H1 (cell line): Measurements from ENCODE around the gene FBXO21. TPM values are rescaled to one million over a fixed set of nuclear protein-coding genes. Genes with fewer than 3 reads are reported as not detected.

Experiments
- CTCF ChIA-PET: fragments of 300-600 bp; sonication (Branson Sonifier 250); formaldehyde crosslinking; loops from one replicate; lab custom pipeline; 2021; ENCODE audit not compliant: partially characterized antibody; lab: Charles Lee
- POLR2A ChIA-PET: fragments of 300-600 bp; sonication (Branson Sonifier 250); formaldehyde crosslinking; loops from one replicate; lab custom pipeline; 2021; ENCODE audit warnings: inconsistent platforms; ENCODE audit not compliant: partially characterized antibody; lab: Charles Lee
- DNase-seq, 2 experiments: peaks; one replicate each; pipeline versions ENCODE4 v3.0.0 to v3.0.0-alpha.2; 2010 to 2022; ENCODE audit warnings: low spot score in 2 of 2, low read depth in 1 of 2, mixed read lengths in 1 of 2
- FAIRE-seq: peaks from 2 replicates; lab custom pipeline; 2011; peaks lifted over from hg19 to GRCh38; lab: Jason Lieb, UNC
- H2AFZ ChIP-seq: 2 replicates; pipeline ENCODE4 v1.8.1; 2012; ENCODE audit warnings: low read length, inconsistent platforms
- H2AK5ac ChIP-seq: 2 replicates; pipeline ENCODE4 v1.6.1; 2013; ENCODE audit warnings: low read depth, low read length
- H2BK120ac ChIP-seq: replicated peaks from 2 replicates; pipeline ENCODE3; 2013; ENCODE audit warnings: low read depth, low read length, inconsistent platforms
- H2BK12ac ChIP-seq: 2 replicates; pipeline ENCODE4 v1.6.1; 2013; ENCODE audit warnings: low read depth, low read length
- H2BK15ac ChIP-seq: 2 replicates; pipeline ENCODE4 v1.6.1; 2013; ENCODE audit warnings: low read length
- H2BK20ac ChIP-seq: 2 replicates; pipeline ENCODE4 v1.6.1; 2013; ENCODE audit warnings: low read length
- H2BK5ac ChIP-seq: 2 replicates; pipeline ENCODE4 v1.6.1; 2013; ENCODE audit warnings: low read depth, low read length
- H3K14ac ChIP-seq: 2 replicates; pipeline ENCODE4 v1.6.1; 2013; ENCODE audit warnings: inconsistent platforms; ENCODE audit not compliant: insufficient read length
- H3K18ac ChIP-seq: 2 replicates; pipeline ENCODE4 v1.6.1; 2013; ENCODE audit warnings: low read length; ENCODE audit errors: extremely low read depth
- H3K23ac ChIP-seq: 2 replicates; pipeline ENCODE4 v1.6.1; 2013; ENCODE audit warnings: inconsistent platforms; ENCODE audit not compliant: insufficient read length
- H3K23me2 ChIP-seq: 2 replicates; pipeline ENCODE4 v1.6.1; 2013; ENCODE audit warnings: low read depth, low read length
- H3K27ac ChIP-seq: 2 replicates; pipeline ENCODE4 v1.6.1; 2011; ENCODE audit warnings: low read depth, low read length, inconsistent platforms
- H3K27me3 ChIP-seq, 4 experiments: replicated peaks in 1 of 4; 1 replicate in 1 of 4; 2 replicates in 3 of 4; pipeline versions ENCODE4 v1.6.1 to v1.8.1; 2011 to 2013; ENCODE audit warnings: low read length in 3 of 4, mild to moderate bottlenecking in 3 of 4, inconsistent platforms in 2 of 4, mixed read lengths in 2 of 4, moderate library complexity in 1 of 4; ENCODE audit not compliant: control insufficient read depth in 3 of 4, insufficient read depth in 3 of 4; ENCODE audit errors: extremely low read depth in 1 of 4
- H3K36me3 ChIP-seq, 4 experiments: 2 replicates each; pipeline versions ENCODE4 v1.6.1 to v1.8.1; 2011 to 2013; ENCODE audit warnings: mild to moderate bottlenecking in 4 of 4, low read length in 3 of 4, moderate library complexity in 2 of 4, control low read depth in 1 of 4, inconsistent platforms in 1 of 4; ENCODE audit not compliant: insufficient read depth in 4 of 4, control insufficient read depth in 2 of 4
- H3K4ac ChIP-seq: replicated peaks from 2 replicates; pipeline ENCODE3; 2013; ENCODE audit warnings: low read length, low read depth, mixed read lengths, inconsistent platforms; ENCODE audit not compliant: insufficient read length
- H3K4me1 ChIP-seq, 4 experiments: replicated peaks in 1 of 4; 1 replicate in 1 of 4; 2 replicates in 3 of 4; pipeline versions ENCODE4 v1.6.1 to v1.8.1; 2011 to 2013; ENCODE audit warnings: low read length in 3 of 4, inconsistent platforms in 2 of 4, mixed read lengths in 1 of 4; ENCODE audit not compliant: insufficient read depth in 4 of 4, control insufficient read depth in 3 of 4
- H3K4me2 ChIP-seq, 2 experiments: 2 replicates each; pipeline versions ENCODE4 v1.6.1 to v1.8.1; 2011 to 2013; ENCODE audit warnings: low read depth in 2 of 2, low read length in 2 of 2, control low read depth in 1 of 2, inconsistent platforms in 1 of 2, mild to moderate bottlenecking in 1 of 2; ENCODE audit not compliant: insufficient read depth in 1 of 2
- H3K4me3 ChIP-seq, 4 experiments: fragments of 200-600, 300-600 bp in 1 of 4; sonication (generic), shearing (Covaris generic), sonication (Bioruptor Twin) in 1 of 4; 2 replicates each; pipeline versions ENCODE4 v1.5.1 to v1.8.1; 2011 to 2016; ENCODE audit warnings: low read length in 4 of 4, low read depth in 3 of 4, control low read depth in 2 of 4, inconsistent platforms in 2 of 4, mild to moderate bottlenecking in 2 of 4, mixed read lengths in 1 of 4, moderate library complexity in 1 of 4; ENCODE audit not compliant: insufficient read depth in 2 of 4; ENCODE audit errors: extremely low read depth in 1 of 4
- H3K56ac ChIP-seq: replicated peaks from 2 replicates; pipeline ENCODE3; 2013; ENCODE audit warnings: low read depth, mild to moderate bottlenecking, mixed read lengths, low read length, inconsistent platforms; ENCODE audit not compliant: insufficient read length
- H3K79me1 ChIP-seq: 2 replicates; pipeline ENCODE4 v1.6.1; 2013; ENCODE audit warnings: low read depth, low read length, control low read depth
- H3K79me2 ChIP-seq, 2 experiments: 2 replicates each; pipeline versions ENCODE4 v1.6.1 to v1.8.1; 2012 to 2013; ENCODE audit warnings: low read length in 2 of 2, mild to moderate bottlenecking in 2 of 2, inconsistent platforms in 1 of 2; ENCODE audit not compliant: insufficient read depth in 2 of 2, control insufficient read depth in 1 of 2
- H3K9ac ChIP-seq, 4 experiments: replicated peaks in 1 of 4; 1 replicate in 1 of 4; 2 replicates in 3 of 4; pipeline versions ENCODE4 v1.6.1 to v1.8.1; 2011 to 2013; ENCODE audit warnings: low read depth in 3 of 4, low read length in 3 of 4, control low read depth in 2 of 4, mild to moderate bottlenecking in 2 of 4, moderate library complexity in 2 of 4, inconsistent platforms in 1 of 4; ENCODE audit errors: extremely low read depth in 1 of 4
- H3K9me3 ChIP-seq, 2 experiments: 2 replicates each; pipeline versions ENCODE4 v1.6.1 to v1.8.1; 2012 to 2013; ENCODE audit warnings: mild to moderate bottlenecking in 2 of 2, moderate library complexity in 2 of 2, control low read depth in 1 of 2, inconsistent platforms in 1 of 2, low read depth in 1 of 2, low read length in 1 of 2, mixed read lengths in 1 of 2; ENCODE audit not compliant: insufficient read depth in 2 of 2
- H4K20me1 ChIP-seq, 2 experiments: replicated peaks in 1 of 2; 2 replicates each; pipeline versions ENCODE3 to v1.8.1; 2011 to 2013; ENCODE audit warnings: inconsistent platforms in 2 of 2, low read length in 2 of 2, mild to moderate bottlenecking in 1 of 2; ENCODE audit not compliant: insufficient read depth in 2 of 2, control insufficient read depth in 1 of 2
- H4K5ac ChIP-seq: 2 replicates; pipeline ENCODE4 v1.6.1; 2013; ENCODE audit warnings: low read length, low read depth, mixed read lengths, inconsistent platforms; ENCODE audit not compliant: insufficient read length
- H4K8ac ChIP-seq: 2 replicates; pipeline ENCODE4 v1.8.0; 2013; ENCODE audit warnings: mild to moderate bottlenecking, moderate library complexity, low read length, inconsistent platforms; ENCODE audit not compliant: insufficient read depth; ENCODE audit errors: extremely low read depth
- H4K91ac ChIP-seq: replicated peaks from 2 replicates; pipeline ENCODE3; 2013; ENCODE audit warnings: low read length, mixed read lengths, inconsistent platforms; ENCODE audit not compliant: insufficient read length
- CHD1 ChIP-seq: IDR thresholded peaks from 2 replicates; pipeline ENCODE4 v1.6.1; 2012; ENCODE audit warnings: low read depth, low read length, improper control_type of control experiment
- CTCF ChIP-seq, 3 experiments: IDR thresholded peaks; 1 replicate in 2 of 3; 2 replicates in 1 of 3; pipeline versions ENCODE4 v1.5.1 to v1.6.1; 2011; ENCODE audit warnings: low read length in 3 of 3, mild to moderate bottlenecking in 3 of 3, inconsistent platforms in 2 of 3, low read depth in 1 of 3, moderate library complexity in 1 of 3; ENCODE audit not compliant: insufficient read depth in 1 of 3; ENCODE audit errors: control extremely low read depth in 1 of 3
- KDM4A ChIP-seq: IDR thresholded peaks from one replicate; pipeline ENCODE4 v1.7.1; 2012; ENCODE audit warnings: low read depth, mild to moderate bottlenecking, moderate library complexity, low read length, inconsistent platforms; ENCODE audit not compliant: severe bottlenecking
- MAX ChIP-seq: IDR thresholded peaks from 2 replicates; pipeline ENCODE4 v1.6.1; 2012; ENCODE audit warnings: inconsistent platforms
- SIRT6 ChIP-seq: IDR thresholded peaks from one replicate; pipeline ENCODE4 v1.7.1; 2012; ENCODE audit warnings: low read length, inconsistent platforms
- WGBS, 2 experiments: shearing (Covaris generic) in 1 of 2; methylation state at CpG; one replicate each; pipeline versions ENCODE4 v1.1.6 to v1.1.7; 2013 to 2015; ENCODE audit warnings: low lambda C conversion rate in 2 of 2, mixed read lengths in 2 of 2, inconsistent platforms in 1 of 2, low coverage in 1 of 2, missing lambda C conversion rate in 1 of 2; ENCODE audit not compliant: insufficient replicate concordance in 2 of 2, insufficient coverage in 1 of 2, insufficient read length in 1 of 2; ENCODE audit errors: extremely low coverage in 1 of 2, missing lambda C conversion rate in 1 of 2; 5-methylcytosine and 5-hydroxymethylcytosine counted together
- polyA plus RNA-seq, 7 experiments: library from polyadenylated mRNA; depleted of rRNA in 3 of 7; stranded (reverse) in 5 of 7; unstranded in 2 of 7; fragments of >200 nt in 5 of 7; fragments of 200-250 nt in 2 of 7; gene quantifications; 1 replicate in 5 of 7; 2 replicates in 1 of 7; 4 replicates in 1 of 7; pipeline versions ENCODE4 v1.2.1 to v1.2.3, GENCODE V29; 2011 to 2013; ENCODE audit warnings: missing spikeins in 2 of 7, mixed read lengths in 2 of 7
- total RNA-seq: library from RNA; stranded (reverse); fragmentation: NEBNext Ultra II Directional; extraction: Animal tissue kit (Norgen Biotek cat#: 25700); gene quantifications from 2 replicates; pipeline ENCODE4 v1.2.1, GENCODE V29; 2021

The FBXO21 gene
- total and polyA plus RNA-seq, 2 of the 8 experiments (the other 6 are each of a cell fraction or from before 2014, with no cell fraction given) = 57.0 to 80.6 TPM

DNA sequence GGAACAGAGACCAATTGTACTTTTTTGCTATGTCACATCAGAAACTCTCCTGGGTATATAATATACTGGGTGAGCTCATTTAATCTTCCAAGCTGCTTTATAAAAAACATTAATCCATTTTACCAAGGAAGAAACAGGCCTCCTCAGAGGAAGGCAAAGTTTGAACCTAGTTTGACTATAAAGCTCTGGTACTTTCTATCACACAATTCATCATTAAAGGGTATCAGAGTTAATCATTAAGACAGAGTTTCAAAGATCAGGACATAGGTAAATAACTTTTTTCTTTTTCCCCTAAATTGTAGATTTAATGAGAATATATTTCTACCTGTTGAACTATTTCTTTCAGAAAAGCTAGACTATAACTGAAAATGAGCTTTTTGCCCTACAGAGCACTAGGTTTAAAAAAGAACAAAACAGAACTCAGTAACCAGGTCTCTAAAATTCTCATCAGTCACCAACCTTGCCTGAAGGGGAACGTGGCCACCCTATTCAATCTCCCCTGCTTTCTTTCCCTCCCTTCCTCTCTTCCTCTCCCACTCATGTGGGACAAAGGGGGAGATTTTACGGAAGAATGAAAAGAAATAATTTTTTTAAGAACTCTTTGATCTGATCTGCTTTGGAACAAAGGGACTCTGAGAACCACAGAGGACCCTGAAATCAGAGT is 18.6 kb downstream of the FBXO21 start:
- FAIRE-seq = no peak
- Histone ChIP-seq H3K27me3 (no peaks in the 10 kb centered on the region), H3K18ac (no peak overlapping the region), H2BK12ac (no peak overlapping the region), H3K4ac (no peak overlapping the region), H2BK20ac (no peak overlapping the region), H3K23ac (no peak overlapping the region), H4K8ac (no peak overlapping the region), H3K23me2 (no peaks in the 10 kb centered on the region), H3K56ac (no peak overlapping the region), H3K4me1 (no peaks in the 10 kb centered on the region), H4K20me1 (peaks cover 2 to 5% of the 10 kb centered on the region in 2 experiments), H3K79me2 (no peaks in the 10 kb centered on the region), H3K79me1 (no peaks in the 10 kb centered on the region; the same call in 1 of the 2 replicates), H2AK5ac (no peak overlapping the region), H3K9ac (no peak overlapping the region), H3K27ac (no peak overlapping the region), H2BK120ac (no peak overlapping the region), H3K36me3 (peaks cover 39 to 90% (median 68%) of the 10 kb centered on the region in 4 experiments), H3K4me2 (no peak overlapping the region), H3K14ac (no peak overlapping the region), H3K9me3 (no peaks in the 10 kb centered on the region), H2AFZ (no peak overlapping the region), H2BK5ac (no peak overlapping the region), H4K5ac (no peak overlapping the region), H2BK15ac (no peak overlapping the region), H3K4me3 (no peak overlapping the region), H4K91ac (no peak overlapping the region)
- WGBS, 2 experiments = 97% methylated on average over 2 of the region's 2 CpGs; no CpG with 5 or more reads in 1 of the 2 experiments
- ChIA-PET POLR2A (no interaction called here), CTCF (interaction anchor here (1.3 kb wide), 1 partner anchor 21 kb away, joined by 6 read pairs; no protein-coding TSS in a partner anchor)
- DNase-seq = no peak
- TF ChIP-seq CTCF (IDR thresholded peaks at IDR 0.05; ENCODE audit: control extremely low read depth in 1 of 3, insufficient read depth in 1 of 3, low read depth in 1 of 3, low read length in 3 of 3) = no peak
- TF ChIP-seq KDM4A = no peak
- no peak for TF ChIP-seq CHD1
- no peak for TF ChIP-seq MAX
- TF ChIP-seq SIRT6 = no peak
